Cardiac muscle cell (in vitro differentiated cells and primary cell): Measurements from ENCODE around the gene PAFAH1B1. TPM values are rescaled to one million over a fixed set of nuclear protein-coding genes. Genes with fewer than 3 reads are reported as not detected.
A peak's percentile ranks its signal among the peaks of the same experiment; 100 is the strongest.

Source experiments
- DNase-seq, 2 donors: peaks; one replicate each; pipeline versions ENCODE4 v3.0.0 to v3.0.0-alpha.2; 2010 to 2017; ENCODE audit warnings: low read depth in 1 of 2, low spot score in 1 of 2
- H3K27ac ChIP-seq: fragments of 200-600 bp; sonication (generic); 2 replicates; pipeline ENCODE4 v1.5.1; 2016
- H3K27me3 ChIP-seq: fragments of 200-600 bp; sonication (generic); 2 replicates; pipeline ENCODE4 v1.6.0; 2016; ENCODE audit warnings: control low read depth
- H3K36me3 ChIP-seq: fragments of 200-600 bp; sonication (generic); 2 replicates; pipeline ENCODE4 v1.5.1; 2016; ENCODE audit warnings: control low read depth
- H3K4me1 ChIP-seq: fragments of 200-600 bp; sonication (generic); 2 replicates; pipeline ENCODE4 v1.8.1; 2017; ENCODE audit warnings: low read depth, mild to moderate bottlenecking, mixed run types
- H3K4me3 ChIP-seq: fragments of 200-600 bp; sonication (generic); 2 replicates; pipeline ENCODE4 v1.5.1; 2016; ENCODE audit warnings: mild to moderate bottlenecking
- H3K9me3 ChIP-seq: fragments of 200-600 bp; sonication (generic); 2 replicates; pipeline ENCODE4 v1.5.1; 2017; ENCODE audit warnings: low read depth, mild to moderate bottlenecking, control low read depth
- polyA plus RNA-seq: library from polyadenylated mRNA; unstranded; fragments of >200 nt; fragmentation: Nextera tagmentation; extraction: Ambion mirVana; gene quantifications from 2 replicates; pipeline ENCODE4 v1.2.1, GENCODE V29; 2016
- total RNA-seq: library from RNA; depleted of rRNA; stranded (reverse); fragments of >200 nt; gene quantifications from 2 replicates; pipeline ENCODE4 v1.2.3, GENCODE V29; 2016
- TF ChIP-seq, protein P1 (sequence below): IDR thresholded peaks from 2 replicates; pipeline ENCODE4 v1.5.1; 2012; ENCODE audit warnings: low read depth, mild to moderate bottlenecking, low read length

The PAFAH1B1 gene
- total and polyA plus RNA-seq, 2 experiments from 2014 or later: 49.3 to 79.3 TPM

DNA sequence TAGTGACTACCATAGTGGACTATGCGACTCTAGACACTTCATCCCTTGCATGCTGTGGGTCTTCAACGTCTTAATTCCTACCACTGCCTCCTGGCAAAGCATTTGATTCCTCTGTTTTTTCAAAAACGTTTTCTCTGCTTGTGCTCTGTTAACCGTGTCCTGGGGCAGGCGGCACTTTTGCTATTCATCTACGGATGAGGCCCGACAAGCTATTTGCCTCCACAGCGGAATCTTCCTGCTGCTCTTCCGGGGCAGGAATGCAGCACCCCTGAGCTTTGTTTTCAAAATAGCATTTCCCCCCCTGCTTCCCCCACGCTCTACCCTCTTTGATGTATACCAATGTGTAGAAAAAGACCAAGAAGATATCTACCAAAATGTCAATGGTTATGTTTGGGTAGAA is 42.0 kb upstream of the PAFAH1B1 start:
- Histone ChIP-seq H3K36me3 (no peaks in the 10 kb centered on the region), H3K9me3 (no peaks in the 10 kb centered on the region), H3K27me3 (no peaks in the 10 kb centered on the region), H3K4me3 (no peak overlapping the region), H3K4me1 (peaks cover 6% of the 10 kb centered on the region), H3K27ac (peak overlapping the region; percentile 6)
- DNase-seq: peak in 1 of 2 donors; percentile 15
- TF ChIP-seq, protein P1, sequence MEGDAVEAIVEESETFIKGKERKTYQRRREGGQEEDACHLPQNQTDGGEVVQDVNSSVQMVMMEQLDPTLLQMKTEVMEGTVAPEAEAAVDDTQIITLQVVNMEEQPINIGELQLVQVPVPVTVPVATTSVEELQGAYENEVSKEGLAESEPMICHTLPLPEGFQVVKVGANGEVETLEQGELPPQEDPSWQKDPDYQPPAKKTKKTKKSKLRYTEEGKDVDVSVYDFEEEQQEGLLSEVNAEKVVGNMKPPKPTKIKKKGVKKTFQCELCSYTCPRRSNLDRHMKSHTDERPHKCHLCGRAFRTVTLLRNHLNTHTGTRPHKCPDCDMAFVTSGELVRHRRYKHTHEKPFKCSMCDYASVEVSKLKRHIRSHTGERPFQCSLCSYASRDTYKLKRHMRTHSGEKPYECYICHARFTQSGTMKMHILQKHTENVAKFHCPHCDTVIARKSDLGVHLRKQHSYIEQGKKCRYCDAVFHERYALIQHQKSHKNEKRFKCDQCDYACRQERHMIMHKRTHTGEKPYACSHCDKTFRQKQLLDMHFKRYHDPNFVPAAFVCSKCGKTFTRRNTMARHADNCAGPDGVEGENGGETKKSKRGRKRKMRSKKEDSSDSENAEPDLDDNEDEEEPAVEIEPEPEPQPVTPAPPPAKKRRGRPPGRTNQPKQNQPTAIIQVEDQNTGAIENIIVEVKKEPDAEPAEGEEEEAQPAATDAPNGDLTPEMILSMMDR: no peak

DNA sequence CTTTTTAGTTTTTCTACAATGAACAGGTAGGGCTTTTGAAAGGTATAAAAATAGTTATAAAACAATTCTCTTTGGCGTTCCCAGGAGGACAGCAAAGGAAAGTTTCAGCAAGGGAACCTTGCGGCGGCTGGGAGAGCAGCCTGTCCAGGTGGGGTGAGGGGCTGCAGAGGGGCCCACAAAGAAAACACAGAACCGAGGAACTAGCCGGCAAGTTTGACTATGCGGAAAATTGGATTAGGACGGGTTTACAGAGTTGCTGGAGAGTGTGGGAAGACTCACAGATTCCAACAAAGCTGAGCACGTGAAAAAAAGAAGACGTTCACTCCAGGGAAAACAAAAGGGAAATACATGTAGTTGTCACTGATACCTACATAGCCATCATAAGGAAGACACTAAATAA is 41.5 kb upstream of the PAFAH1B1 start:
- peak overlapping the region; percentile 6 for H3K27ac ChIP-seq
- H3K4me3 ChIP-seq: no peak overlapping the region
- DNase-seq: no peak

DNA sequence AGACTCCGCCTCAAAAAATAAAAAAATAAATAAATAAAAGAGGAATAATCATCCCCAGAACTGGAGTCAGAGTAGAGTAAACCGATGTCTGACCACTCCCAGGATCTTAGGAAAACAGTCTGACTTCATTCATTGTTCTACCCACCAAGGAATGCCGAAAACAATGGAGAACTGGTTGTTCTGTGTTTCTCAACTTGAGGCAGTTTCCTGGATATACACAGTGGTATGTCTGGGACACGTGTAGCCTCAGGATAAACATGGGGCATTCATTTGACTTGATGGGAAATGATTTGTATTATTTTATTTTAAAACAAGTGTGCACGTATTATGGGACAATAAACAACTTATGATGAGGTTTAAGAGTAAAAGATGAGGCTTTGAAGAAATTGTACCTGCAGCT is 32.8 kb upstream of the PAFAH1B1 start:
- Histone ChIP-seq H3K4me1 (no peaks in the 10 kb centered on the region), H3K36me3 (no peaks in the 10 kb centered on the region), H3K27me3 (no peaks in the 10 kb centered on the region), H3K4me3 (no peak overlapping the region), H3K27ac (no peak overlapping the region), H3K9me3 (no peaks in the 10 kb centered on the region)
- no peak for DNase-seq
- TF ChIP-seq, protein P1: no peak

More for the DNA sequence above, 41.5 kb upstream of the PAFAH1B1 start:
- Histone ChIP-seq H3K4me1 (peaks cover 6% of the 10 kb centered on the region), H3K9me3 (no peaks in the 10 kb centered on the region), H3K36me3 (no peaks in the 10 kb centered on the region), H3K27me3 (no peaks in the 10 kb centered on the region)
- TF ChIP-seq, protein P1: no peak

DNA sequence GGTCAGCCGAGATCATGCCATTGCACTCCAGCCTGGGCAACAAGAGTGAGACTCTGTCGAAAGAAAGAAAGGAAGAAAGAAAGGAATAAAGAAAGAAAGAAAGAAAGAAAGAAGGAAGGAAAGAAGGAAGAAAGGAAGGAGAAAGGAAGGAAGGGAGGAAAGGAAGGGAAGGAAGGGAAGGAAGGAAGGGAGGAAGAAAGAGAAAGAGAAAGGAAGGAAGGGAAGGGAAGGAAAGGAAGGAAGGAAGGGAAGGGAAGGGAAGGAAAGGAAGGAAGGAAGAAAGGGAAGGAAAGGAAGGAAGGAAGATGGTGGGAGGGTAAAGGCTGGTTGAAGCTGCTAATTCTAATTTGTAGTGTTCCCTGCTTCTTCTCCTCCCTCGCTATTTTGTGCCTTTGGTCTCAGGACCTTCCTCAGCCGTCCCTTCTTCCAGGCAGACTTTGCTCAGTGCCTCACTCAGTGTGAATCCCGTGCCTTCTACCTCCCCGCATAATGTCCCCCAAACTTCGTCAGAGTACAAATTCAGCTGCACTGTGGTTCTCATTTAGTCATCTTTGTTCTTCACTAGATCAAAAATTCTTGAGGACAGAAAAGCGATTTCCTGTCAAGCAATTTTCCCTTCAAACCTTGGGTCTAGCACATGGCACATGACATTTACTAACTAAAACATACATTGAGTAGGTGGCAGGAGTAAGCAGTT is 31.1 kb upstream of the PAFAH1B1 start:
- TF ChIP-seq, protein P1: no peak
- H3K36me3 ChIP-seq: no peaks in the 10 kb centered on the region

DNA sequence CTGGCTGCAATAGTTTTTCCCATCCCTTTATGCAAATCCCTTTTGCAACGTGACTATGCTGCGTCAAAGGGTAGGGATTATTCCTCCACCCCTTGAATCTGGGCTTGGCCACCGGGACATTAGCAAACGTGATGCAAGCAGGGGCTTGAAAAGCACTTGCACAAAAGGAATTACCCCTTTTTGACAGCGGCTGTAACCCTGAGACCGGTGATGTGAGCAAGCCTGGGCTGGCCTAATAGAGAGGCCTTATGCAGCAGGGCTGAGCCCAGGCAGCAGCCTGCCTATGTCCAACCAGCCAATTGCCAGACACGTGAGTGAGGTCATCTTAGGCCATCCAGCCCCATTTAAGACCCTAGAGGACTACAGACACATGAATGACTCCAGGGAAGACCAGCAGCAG is 30.4 kb upstream of the PAFAH1B1 start:
- H3K27me3 ChIP-seq: no peaks in the 10 kb centered on the region
- H3K36me3 ChIP-seq: no peaks in the 10 kb centered on the region
- H3K4me3 ChIP-seq: no peak overlapping the region
- H3K4me1 ChIP-seq: no peaks in the 10 kb centered on the region
- H3K27ac ChIP-seq: no peak overlapping the region
- TF ChIP-seq, protein P1: no peak
- no peak for DNase-seq
- H3K9me3 ChIP-seq: no peaks in the 10 kb centered on the region

More for the DNA sequence above, 31.1 kb upstream of the PAFAH1B1 start:
- H3K4me1 ChIP-seq: no peaks in the 10 kb centered on the region
- no peak overlapping the region for H3K4me3 ChIP-seq
- H3K27me3 ChIP-seq: no peaks in the 10 kb centered on the region
- H3K9me3 ChIP-seq: no peaks in the 10 kb centered on the region
- no peak overlapping the region for H3K27ac ChIP-seq
- DNase-seq: no peak
